ENCODE results near the gene ATF4.

Gene ATF4

GRCh38 chr22:39537975-39538374, 17.6 kb downstream of the ATF4 start:
- in situ Hi-C loops (cut with MboI; ENCODE audit: low sequenced_read_pairs, unreplicated experiment) = loop anchor here (5.0 to 25.0 kb wide), 5 partner anchors 67 to 824 kb away; partner anchors contain the start of genes SGSM3 and TNRC6B
- TF ChIP-seq, protein P1, sequence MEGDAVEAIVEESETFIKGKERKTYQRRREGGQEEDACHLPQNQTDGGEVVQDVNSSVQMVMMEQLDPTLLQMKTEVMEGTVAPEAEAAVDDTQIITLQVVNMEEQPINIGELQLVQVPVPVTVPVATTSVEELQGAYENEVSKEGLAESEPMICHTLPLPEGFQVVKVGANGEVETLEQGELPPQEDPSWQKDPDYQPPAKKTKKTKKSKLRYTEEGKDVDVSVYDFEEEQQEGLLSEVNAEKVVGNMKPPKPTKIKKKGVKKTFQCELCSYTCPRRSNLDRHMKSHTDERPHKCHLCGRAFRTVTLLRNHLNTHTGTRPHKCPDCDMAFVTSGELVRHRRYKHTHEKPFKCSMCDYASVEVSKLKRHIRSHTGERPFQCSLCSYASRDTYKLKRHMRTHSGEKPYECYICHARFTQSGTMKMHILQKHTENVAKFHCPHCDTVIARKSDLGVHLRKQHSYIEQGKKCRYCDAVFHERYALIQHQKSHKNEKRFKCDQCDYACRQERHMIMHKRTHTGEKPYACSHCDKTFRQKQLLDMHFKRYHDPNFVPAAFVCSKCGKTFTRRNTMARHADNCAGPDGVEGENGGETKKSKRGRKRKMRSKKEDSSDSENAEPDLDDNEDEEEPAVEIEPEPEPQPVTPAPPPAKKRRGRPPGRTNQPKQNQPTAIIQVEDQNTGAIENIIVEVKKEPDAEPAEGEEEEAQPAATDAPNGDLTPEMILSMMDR (IDR thresholded peaks at IDR 0.05; ENCODE audit: borderline replicate concordance, control extremely low read depth, extremely low read depth, insufficient read depth, missing control alignments) = no peak
- DNase-seq (ENCODE audit: low spot score) = no peak

DNA sequence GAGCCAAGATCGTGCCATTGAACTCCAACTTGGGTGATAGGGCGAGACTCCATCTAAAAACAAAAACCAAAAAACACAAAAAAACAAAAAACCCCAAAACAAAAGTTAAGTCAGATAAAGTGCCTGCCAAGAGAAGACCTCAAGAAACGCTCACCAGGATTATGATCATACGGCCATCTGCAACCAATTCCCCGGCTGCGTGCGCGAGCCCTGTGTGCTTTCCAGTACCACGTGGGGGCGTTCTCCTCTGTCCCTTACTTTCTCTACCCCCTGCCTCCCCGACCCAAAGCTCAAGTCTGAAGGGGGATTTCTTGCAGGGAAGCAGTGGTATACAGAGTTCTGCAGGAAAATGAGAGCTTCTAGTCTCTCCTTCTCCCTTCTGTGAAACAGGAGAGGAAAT, 22.7 kb downstream of the ATF4 start:
- TF ChIP-seq, protein P1 (IDR thresholded peaks at IDR 0.05; ENCODE audit: borderline replicate concordance, control extremely low read depth, extremely low read depth, insufficient read depth, missing control alignments) = peak; percentile 53
- in situ Hi-C loops (cut with MboI; ENCODE audit: low sequenced_read_pairs, unreplicated experiment) = loop anchor here (25.0 kb wide), 2 partner anchors 644 to 819 kb away; partner anchors contain the start of genes SGSM3 and TNRC6B

GRCh38 chr22:39545386-39546365, 25.3 kb downstream of the ATF4 start:
- in situ Hi-C loops (cut with MboI; ENCODE audit: low sequenced_read_pairs, unreplicated experiment) = loop anchor here (25.0 kb wide), 2 partner anchors 642 to 817 kb away; partner anchors contain the start of genes SGSM3 and TNRC6B
- TF ChIP-seq, protein P1 (IDR thresholded peaks at IDR 0.05; ENCODE audit: borderline replicate concordance, control extremely low read depth, extremely low read depth, insufficient read depth, missing control alignments) = no peak
- DNase-seq (ENCODE audit: low spot score) = no peak

More for the DNA sequence above, 22.7 kb downstream of the ATF4 start:
- DNase-seq (ENCODE audit: low spot score) = no peak

DNA sequence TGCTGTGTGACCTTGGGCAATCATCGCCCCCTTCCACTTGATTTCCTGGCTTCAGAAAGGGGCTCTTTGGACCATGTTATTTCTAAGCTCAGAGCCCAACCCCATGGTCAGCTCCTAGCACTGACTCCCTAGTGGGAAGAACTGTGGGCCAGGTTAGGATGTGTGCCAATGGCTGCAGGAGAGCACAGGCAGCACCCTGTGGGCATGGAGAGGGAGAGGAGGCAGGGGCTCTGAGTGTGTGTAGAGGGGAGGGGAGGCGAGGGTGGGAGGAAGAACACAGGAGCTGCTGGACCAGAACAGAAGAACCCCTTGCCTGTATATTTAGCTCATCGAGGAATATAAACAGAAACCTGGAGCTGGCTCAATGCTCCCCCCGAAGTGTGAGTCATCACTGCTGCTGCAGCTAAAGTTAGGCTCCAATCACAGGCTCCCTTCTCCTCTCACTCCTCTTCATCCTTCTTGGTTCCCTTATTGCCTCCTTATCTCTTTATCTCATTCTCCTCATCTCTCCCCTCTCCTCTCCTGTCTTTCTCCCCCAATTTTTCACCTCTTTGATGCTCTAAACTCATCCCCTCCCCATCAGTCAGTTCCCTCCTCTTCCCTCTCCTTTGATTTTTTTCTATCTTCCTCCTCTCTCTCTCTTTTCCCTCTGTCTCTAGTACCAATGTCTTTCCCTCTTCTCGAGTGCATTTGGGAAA, 26.7 kb downstream of the ATF4 start:
- TF ChIP-seq, protein P1 (IDR thresholded peaks at IDR 0.05; ENCODE audit: borderline replicate concordance, control extremely low read depth, extremely low read depth, insufficient read depth, missing control alignments) = no peak
- no peak for DNase-seq (ENCODE audit: low spot score)
- in situ Hi-C loops (cut with MboI; ENCODE audit: low sequenced_read_pairs, unreplicated experiment) = loop anchor here (25.0 kb wide), 2 partner anchors 640 to 815 kb away; partner anchors contain the start of genes SGSM3 and TNRC6B

- in situ Hi-C loops (cut with MboI; ENCODE audit: low sequenced_read_pairs, unreplicated experiment) = loop anchor here (25.0 kb wide), 2 partner anchors 640 to 815 kb away; partner anchors contain the start of genes SGSM3 and TNRC6B
- TF ChIP-seq, protein P1 (IDR thresholded peaks at IDR 0.05; ENCODE audit: borderline replicate concordance, control extremely low read depth, extremely low read depth, insufficient read depth, missing control alignments) = no peak
- DNase-seq (ENCODE audit: low spot score) = no peak
These were observed 27.2 kb downstream of the ATF4 start for GRCh38 chr22:39547587-39547947.

- in situ Hi-C loops (cut with MboI; ENCODE audit: low sequenced_read_pairs, unreplicated experiment) = no loop called here
- no peak for DNase-seq (ENCODE audit: low spot score)
- TF ChIP-seq, protein P1 (IDR thresholded peaks at IDR 0.05; ENCODE audit: borderline replicate concordance, control extremely low read depth, extremely low read depth, insufficient read depth, missing control alignments) = no peak
These were observed 33.1 kb downstream of the ATF4 start for GRCh38 chr22:39553429-39553828.

Measured in GM13976 (cell line).